GM19372 (cell line): ENCODE results near the gene GMCL1.
A peak's percentile ranks its signal among the peaks of the same experiment; 100 is the strongest.
"Not testable (repeated sequence)": the region's sequence is repeated elsewhere in the genome, so short reads cannot be mapped to it uniquely, and the experiment has no call there.

Experiments used
- ATAC-seq: cut with Tn5 transposase; IDR thresholded peaks from one replicate; pipeline ENCODE4 v1.9.1; 2021; ENCODE audit warnings: mild to moderate bottlenecking, low read depth, moderate library complexity; ENCODE audit not compliant: unreplicated experiment

Gene GMCL1

DNA sequence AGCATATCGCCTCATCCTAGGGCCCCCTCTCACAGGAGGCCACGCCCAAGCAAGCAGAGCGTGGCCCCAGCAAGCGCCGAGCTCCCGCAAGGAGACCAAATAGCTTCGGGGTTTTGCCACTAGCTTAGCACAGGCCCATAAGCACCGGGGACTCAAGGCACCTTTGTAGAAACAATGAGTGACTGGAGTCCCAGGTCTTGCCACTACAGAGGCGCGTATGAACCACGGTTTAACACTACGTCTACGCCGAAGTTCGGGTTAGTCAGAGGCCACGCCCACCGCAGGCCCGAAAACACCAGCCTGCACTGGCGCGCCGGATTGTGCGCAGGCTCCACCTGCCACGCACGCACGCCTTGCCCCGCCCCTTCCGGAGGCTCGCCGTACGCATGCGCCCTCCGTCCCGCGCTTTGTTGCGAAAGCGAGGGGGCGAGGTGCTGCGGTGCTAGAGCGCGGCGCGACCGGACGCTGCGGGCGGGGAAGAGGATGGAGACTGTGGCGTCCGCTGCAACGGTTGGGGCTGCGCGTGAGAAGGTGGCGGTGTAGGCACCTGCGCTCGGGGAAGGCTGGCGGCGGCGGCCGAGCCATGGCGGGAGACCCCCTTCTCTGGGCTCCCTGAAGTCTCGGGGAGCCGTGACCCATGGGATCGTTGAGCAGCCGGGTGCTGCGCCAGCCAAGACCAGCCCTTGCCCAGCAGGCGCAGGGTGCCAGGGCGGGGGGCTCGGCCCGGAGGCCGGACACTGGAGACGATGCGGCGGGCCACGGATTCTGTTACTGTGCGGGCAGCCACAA is at the start of gene GMCL1:
Gene GMCL1, plus strand, starts transcription at position 405 of the 789 bp plus-strand sequence. Its CDS starts 233 bp downstream, at position 638.
- ATAC-seq, result peak; percentile 90

DNA sequence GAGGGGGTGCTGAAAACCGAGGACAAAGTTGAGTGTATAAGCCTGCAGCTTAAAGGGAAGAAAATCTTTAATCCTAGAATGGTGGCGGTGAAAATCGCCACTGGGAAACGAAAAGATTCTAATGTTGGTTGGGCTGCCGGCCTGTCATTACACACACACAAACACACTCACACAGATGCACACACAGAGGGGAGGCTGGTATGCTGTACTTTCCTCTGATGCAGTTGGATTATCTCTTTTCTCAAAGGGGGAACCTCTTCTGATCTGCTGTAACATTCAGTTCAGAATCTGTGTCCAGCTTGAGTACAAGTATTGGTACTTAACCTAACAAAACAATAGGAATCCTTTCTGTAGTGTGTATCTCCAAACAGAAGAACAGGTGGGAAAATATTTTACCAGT is 48.5 kb upstream of the GMCL1 start:
- ATAC-seq, result no peak

DNA sequence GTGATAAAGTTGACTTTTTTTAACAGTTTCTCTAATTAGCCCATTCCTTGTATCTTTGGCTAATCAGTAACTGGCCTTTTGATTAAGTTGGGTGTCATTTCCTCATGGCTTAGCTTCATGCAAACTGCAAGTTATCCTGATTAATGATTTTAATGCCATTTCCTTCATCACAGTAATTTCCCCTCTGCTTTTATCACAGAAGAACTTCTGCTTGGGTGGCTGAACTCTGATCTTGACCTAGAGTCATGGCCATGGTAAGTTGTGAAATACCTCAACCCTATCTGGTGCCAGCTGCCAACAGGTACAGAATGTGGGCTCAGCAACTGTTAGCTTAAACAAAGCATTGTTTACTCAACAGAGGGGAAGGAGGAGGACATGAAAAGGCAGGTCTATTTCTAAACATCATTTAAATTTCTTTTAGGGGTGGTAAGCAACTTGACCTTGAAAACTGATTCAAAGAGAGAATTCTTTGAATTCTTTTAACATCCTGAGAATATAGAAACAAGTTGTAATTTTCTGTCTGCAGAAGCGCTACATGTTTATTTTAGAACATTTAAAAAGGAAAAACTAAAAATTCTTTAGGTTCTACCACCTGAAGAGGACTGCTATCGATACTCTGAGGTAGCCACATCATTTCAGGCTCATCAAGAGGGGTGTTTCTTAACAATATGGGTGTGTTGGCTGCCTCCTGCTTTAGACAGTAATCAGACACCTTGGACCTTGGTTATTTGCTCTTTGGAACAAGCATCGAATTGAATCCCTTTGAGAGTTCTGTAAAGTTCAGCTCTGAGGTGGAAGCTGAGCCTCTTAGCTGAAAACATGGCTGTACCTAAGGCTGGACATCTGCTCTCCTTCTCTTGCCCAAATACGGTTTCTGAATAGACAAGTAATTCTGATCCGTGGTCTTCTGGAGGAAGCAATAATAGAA is 47.9 kb upstream of the GMCL1 start:
- no peak for ATAC-seq

DNA sequence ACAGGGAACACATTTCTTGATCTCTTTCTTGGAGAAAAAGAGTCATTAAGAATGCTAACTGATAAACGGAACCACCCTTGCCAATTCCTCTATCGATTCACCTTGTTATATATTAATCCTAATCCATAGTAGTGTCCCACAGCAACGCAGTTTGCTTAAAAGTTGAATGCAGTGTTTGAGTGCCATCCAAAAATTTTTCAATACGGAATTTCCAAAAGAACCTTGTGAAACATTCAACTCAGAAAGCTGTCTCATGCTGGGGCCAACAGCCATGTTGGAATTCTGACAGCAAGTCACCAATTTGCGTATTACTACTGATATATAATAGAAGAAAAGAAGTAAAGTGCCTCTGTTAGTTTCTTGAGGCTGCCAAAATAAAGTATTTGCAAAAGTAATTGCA is 45.2 kb upstream of the GMCL1 start:
- ATAC-seq, result no peak

GRCh38 chr2:69785358-69785757 is 44.1 kb upstream of the GMCL1 start:
- no peak for ATAC-seq

DNA sequence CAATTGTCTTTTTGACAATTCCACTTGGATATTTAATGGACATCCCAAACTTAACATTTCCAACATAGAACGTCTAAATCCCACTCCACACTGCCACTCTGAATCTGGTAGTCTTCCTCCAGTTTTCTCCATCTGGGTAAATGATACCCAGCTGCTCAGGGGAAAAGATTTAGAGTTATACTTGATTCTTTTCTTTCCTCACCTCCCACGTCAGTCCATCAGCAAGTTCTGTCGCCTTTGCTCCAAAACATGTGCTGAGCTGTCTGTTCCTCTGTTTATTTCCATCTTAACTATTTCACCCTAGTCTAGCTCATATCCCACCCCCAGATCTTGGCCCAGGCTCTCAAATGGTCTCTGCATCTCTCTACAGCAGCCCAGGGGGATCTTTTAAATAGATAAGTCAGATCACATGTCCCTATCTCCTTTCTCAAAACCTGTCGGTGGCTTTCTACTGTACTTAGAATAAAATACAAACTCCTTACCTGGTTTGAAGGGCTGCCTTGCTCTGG is 43.4 kb upstream of the GMCL1 start:
- ATAC-seq, result no peak

- ATAC-seq, result no peak
Measured at GRCh38 chr2:69789175-69789721, 40.2 kb upstream of the GMCL1 start.

- ATAC-seq, result peak; percentile 54
Measured at GRCh38 chr2:69789772-69790600, 39.5 kb upstream of the GMCL1 start.

DNA sequence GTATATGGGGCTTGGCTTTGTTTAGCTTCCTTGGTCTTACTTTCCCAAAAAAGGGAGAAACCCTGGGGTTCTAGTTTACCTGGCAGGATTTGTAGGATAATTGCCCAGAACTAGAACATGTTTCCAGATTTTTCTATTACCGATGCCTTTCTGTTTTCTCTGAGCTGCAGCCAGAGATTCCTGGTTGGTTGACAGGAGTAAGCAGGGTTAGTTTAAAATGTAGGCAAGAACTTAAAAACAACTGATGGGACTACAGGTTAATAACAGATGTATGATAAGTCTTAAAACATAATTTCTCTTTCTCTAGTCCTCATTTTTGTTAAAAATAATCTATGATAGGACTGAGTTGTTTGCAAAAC is 38.9 kb upstream of the GMCL1 start:
- ATAC-seq, result no peak

- ATAC-seq, result no peak
Measured at GRCh38 chr2:69791045-69791444, 38.4 kb upstream of the GMCL1 start.

- ATAC-seq, result no peak
Measured at GRCh38 chr2:69796174-69796573, 33.3 kb upstream of the GMCL1 start.

- no peak for ATAC-seq
Measured at GRCh38 chr2:69797235-69797634, 32.2 kb upstream of the GMCL1 start.

GRCh38 chr2:69797836-69798289 is 31.6 kb upstream of the GMCL1 start:
- ATAC-seq, result no peak

- no peak for ATAC-seq
Measured at GRCh38 chr2:69798290-69798908, 31.1 kb upstream of the GMCL1 start.

GRCh38 chr2:69798909-69799526 is 30.4 kb upstream of the GMCL1 start:
- no peak for ATAC-seq

DNA sequence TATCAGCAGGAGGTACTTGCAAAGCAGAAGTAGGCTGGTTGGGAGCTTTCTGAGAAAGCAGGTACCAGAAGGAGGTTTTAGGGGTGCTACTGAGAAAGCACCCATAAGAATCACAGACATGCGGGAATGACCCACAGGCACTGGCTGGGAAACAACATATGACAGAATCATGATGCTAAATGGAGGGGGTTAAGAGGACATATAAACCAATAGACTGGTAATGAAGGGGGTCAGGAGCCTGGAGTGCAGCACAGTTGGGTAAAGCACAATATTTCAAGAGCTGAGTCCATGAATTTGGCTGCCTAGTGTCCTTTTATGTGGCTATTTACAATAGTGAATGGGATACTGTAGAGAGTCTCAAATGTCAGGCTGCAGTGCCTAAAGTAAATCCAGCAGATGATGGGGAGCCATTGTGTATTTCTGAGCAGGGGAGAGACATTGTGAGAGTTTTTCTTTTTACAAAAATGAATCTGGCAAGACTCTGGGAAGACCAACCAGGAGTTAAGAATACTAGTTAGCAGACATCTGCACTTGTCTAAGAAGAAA is 27.6 kb upstream of the GMCL1 start:
- ATAC-seq, result no peak

DNA sequence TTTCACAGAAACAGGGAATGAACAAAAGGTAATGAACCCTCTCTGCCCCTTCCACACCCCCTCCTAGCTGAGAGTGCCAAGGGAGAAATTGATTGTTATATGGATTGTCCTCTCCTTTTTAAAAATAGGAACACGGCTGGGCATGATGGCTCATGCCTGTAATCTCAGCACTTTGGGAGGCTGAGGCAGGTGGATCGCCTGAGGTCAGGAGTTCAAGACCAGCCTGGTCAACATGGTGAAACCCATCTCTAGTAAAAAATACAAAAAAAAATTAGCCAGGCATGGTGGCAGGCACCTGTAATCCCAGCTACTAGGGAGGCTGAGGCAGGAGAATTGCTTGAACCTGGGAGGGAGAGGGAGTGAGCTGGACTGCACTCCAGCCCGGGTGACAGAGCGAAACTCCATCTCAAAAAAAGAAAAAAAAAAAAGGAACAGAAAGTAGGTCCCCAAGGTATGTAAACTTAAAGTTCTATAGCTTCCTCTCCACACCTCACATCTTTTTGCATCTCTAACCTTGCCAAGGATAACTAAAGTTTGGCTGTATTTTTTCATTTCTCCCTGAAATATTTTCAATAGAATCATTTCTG is 26.6 kb upstream of the GMCL1 start:
- ATAC-seq, result not testable (repeated sequence)

- ATAC-seq, result no peak
Measured at GRCh38 chr2:69804416-69804815, 25.0 kb upstream of the GMCL1 start.

GRCh38 chr2:69805887-69806286 is 23.6 kb upstream of the GMCL1 start:
- ATAC-seq, result no peak
